Spinal cord (tissue), 4 donors: ENCODE measurements around the gene MRPL16. TPM values are rescaled to one million over a fixed set of nuclear protein-coding genes. Genes with fewer than 3 reads are reported as not detected.

Experiments used
- polyA plus RNA-seq, 2 donors: library from polyadenylated mRNA; unstranded; fragments of 120-200 nt; gene quantifications; one replicate each; pipeline ENCODE4 v1.2.1, GENCODE V29; 2013; ENCODE audit not compliant: insufficient read length in 2 of 2
- total RNA-seq, 2 donors: library from RNA; depleted of rRNA in 1 of 2; stranded (reverse); fragments of 120-200 nt in 1 of 2; fragments of >200 nt in 1 of 2; gene quantifications; one replicate each; pipeline versions ENCODE4 v1.2.3 to v1.2.4, GENCODE V29; 2013 to 2014

MRPL16 gene
- total and polyA plus RNA-seq, 4 donors, result 26.6 to 54.1 (median 45.2) TPM

Other genes starting within 250 kb of the MRPL16 start
- 10 to 100 TPM; 28.6 to 42.6 TPM for gene OSBP, start 195.0 kb downstream of the MRPL16 start, total RNA-seq
- gene OSBP, start 195.0 kb downstream of the MRPL16 start, polyA plus RNA-seq, result 10 to 100 TPM; 33.2 to 35.9 TPM
- gene PATL1, start 141.7 kb downstream of the MRPL16 start, total RNA-seq, result 10 to 100 TPM in 1 of 2 donors, 1 to 10 TPM in 1; 7.0 to 12.3 TPM
- 10 to 100 TPM; 29.7 to 30.4 TPM for gene PATL1, start 141.7 kb downstream of the MRPL16 start, polyA plus RNA-seq
- not detected for gene OR10V1, start 96.9 kb downstream of the MRPL16 start, total RNA-seq
- not detected for gene OR10V1, start 96.9 kb downstream of the MRPL16 start, polyA plus RNA-seq
- gene STX3, start 55.4 kb downstream of the MRPL16 start, total RNA-seq, result 10 to 100 TPM; 10.1 to 11.4 TPM
- gene STX3, start 55.4 kb downstream of the MRPL16 start, polyA plus RNA-seq, result 10 to 100 TPM; 12.2 to 15.5 TPM
- gene CBLIF, start 34.7 kb upstream of the MRPL16 start, total RNA-seq, result not detected
- not detected for gene CBLIF, start 34.7 kb upstream of the MRPL16 start, polyA plus RNA-seq
- gene TCN1, start 55.7 kb upstream of the MRPL16 start, total RNA-seq, result 1 to 10 TPM in 1 of 2 donors, not detected in 1; 7.0 TPM
- gene TCN1, start 55.7 kb upstream of the MRPL16 start, polyA plus RNA-seq, result not detected
- not detected for gene OOSP3, start 68.0 kb upstream of the MRPL16 start, total RNA-seq
- gene OOSP3, start 68.0 kb upstream of the MRPL16 start, polyA plus RNA-seq, result not detected
- gene OOSP1, start 127.7 kb upstream of the MRPL16 start, total RNA-seq, result not detected
- not detected for gene OOSP1, start 127.7 kb upstream of the MRPL16 start, polyA plus RNA-seq
- gene OOSP4A, start 153.3 kb upstream of the MRPL16 start, total RNA-seq, result not detected
- not detected for gene OOSP4A, start 153.3 kb upstream of the MRPL16 start, polyA plus RNA-seq
- gene OOSP4B, start 206.4 kb upstream of the MRPL16 start, total RNA-seq, result not detected
- gene OOSP4B, start 206.4 kb upstream of the MRPL16 start, polyA plus RNA-seq, result not detected
- not detected for gene OOSP2, start 229.6 kb upstream of the MRPL16 start, total RNA-seq
- not detected for gene OOSP2, start 229.6 kb upstream of the MRPL16 start, polyA plus RNA-seq
- gene MS4A3, start 245.9 kb upstream of the MRPL16 start, total RNA-seq, result 10 to 100 TPM in 1 of 2 donors, under 1 TPM in 1; 0.72 to 29.5 TPM
- under 1 TPM in 1 of 2 donors, not detected in 1; 0.93 TPM for gene MS4A3, start 245.9 kb upstream of the MRPL16 start, polyA plus RNA-seq